ENCODE data around the gene FNIP2. TPM values are rescaled to one million over a fixed set of nuclear protein-coding genes. Genes with fewer than 3 reads are reported as not detected.

Gene FNIP2
- total RNA-seq, 2 donors from 2014 or later = 26.7 to 38.2 TPM

DNA sequence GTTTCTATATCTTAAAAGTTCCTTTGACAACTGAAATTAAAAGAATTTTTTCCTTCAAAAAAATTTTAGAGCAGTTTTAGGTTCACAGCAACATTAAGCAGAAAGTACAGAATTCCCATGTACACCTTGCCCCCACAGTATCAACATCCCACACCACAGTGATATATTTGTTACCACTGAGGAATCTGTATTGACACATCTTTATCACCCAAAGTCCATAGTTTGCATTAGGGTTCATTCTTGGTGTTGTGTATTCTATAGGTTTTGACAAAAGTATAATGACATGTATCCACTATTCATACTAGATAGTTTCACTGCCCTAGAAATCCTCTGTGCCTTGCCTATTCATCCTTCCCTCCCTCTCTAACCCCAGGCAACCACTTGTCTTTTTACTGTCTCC, 43.7 kb downstream of the FNIP2 start:
- Histone ChIP-seq H3K4me1 (peaks cover 69% of the 10 kb centered on the region), H3K27ac (peak overlapping the region in 1 of 4 donors; percentile 77)
- intact Hi-C loops (cut with DNase I) = no loop called here

DNA sequence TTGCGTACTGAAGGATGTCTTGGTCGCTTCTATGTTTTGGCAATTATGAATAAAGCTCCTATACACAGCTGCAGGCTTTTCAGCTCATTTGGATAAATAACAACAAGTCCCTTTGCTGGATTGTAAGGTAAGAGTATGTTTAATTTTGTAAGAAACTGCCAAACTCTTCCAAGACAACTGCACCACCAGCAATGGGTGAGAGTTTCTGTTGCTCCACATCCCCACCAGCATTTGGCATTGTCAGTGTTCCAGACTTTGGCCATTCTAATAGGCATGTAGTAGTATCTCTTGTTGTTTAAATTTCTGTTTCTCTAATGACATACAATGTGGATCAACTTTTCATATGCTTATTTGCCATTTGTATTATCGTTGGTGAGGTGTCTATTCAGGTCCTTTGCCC, 44.3 kb downstream of the FNIP2 start:
- intact Hi-C loops (cut with DNase I) = no loop called here

More for the DNA sequence above, 43.7 kb downstream of the FNIP2 start:
- no peak for DNase-seq
- no peaks in the 10 kb centered on the region for H3K27me3 ChIP-seq
- ATAC-seq = no peak
- H3K4me3 ChIP-seq = no peak overlapping the region
- TF ChIP-seq, protein P1, sequence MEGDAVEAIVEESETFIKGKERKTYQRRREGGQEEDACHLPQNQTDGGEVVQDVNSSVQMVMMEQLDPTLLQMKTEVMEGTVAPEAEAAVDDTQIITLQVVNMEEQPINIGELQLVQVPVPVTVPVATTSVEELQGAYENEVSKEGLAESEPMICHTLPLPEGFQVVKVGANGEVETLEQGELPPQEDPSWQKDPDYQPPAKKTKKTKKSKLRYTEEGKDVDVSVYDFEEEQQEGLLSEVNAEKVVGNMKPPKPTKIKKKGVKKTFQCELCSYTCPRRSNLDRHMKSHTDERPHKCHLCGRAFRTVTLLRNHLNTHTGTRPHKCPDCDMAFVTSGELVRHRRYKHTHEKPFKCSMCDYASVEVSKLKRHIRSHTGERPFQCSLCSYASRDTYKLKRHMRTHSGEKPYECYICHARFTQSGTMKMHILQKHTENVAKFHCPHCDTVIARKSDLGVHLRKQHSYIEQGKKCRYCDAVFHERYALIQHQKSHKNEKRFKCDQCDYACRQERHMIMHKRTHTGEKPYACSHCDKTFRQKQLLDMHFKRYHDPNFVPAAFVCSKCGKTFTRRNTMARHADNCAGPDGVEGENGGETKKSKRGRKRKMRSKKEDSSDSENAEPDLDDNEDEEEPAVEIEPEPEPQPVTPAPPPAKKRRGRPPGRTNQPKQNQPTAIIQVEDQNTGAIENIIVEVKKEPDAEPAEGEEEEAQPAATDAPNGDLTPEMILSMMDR (IDR thresholded peaks at IDR 0.05) = no peak
- no peak for TF ChIP-seq POLR2A (IDR thresholded peaks at IDR 0.05)
- no peaks in the 10 kb centered on the region for H3K36me3 ChIP-seq (replicated peaks in 1 of 2; ENCODE audit: insufficient read depth in 1 of 2, low read depth in 2 of 2)
- H3K9me3 ChIP-seq = no peaks in the 10 kb centered on the region

DNA sequence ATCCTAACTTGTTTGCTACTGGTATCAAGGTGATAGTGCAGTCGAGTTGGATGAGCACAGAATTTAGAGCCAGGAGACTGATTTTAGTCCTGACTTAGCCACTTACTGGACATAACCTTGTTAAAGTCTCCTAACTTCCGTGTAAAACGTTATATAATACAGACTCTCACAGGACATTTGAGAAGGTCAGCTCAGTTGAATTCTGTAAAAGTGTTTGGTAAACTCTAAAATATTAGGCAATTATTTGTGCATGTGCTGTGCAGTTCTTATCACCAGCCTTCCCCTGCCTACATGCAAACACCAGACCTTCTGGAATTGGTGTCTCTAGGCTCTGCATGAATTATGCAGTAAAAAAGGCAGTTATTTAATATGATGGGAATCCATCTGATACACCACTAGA, 45.4 kb downstream of the FNIP2 start:
- intact Hi-C loops (cut with DNase I) = no loop called here
- 6 to 18% methylated on average over 3 of the region's 3 CpGs for whole genome bisulfite sequencing, 2 donors
- Histone ChIP-seq H3K36me3 (replicated peaks in 1 of 2; ENCODE audit: insufficient read depth in 1 of 2, low read depth in 2 of 2) (no peaks in the 10 kb centered on the region), H3K4me3 (no peak overlapping the region), H3K27me3 (no peaks in the 10 kb centered on the region), H3K4me1 (peaks cover 68% of the 10 kb centered on the region), H3K9me3 (no peaks in the 10 kb centered on the region), H3K27ac (peak overlapping the region in 3 of 4 donors; percentile 57 to 68 (median 63))
- DNase-seq (no peak), ATAC-seq (peak; percentile 50)
- no peak for TF ChIP-seq POLR2A (IDR thresholded peaks at IDR 0.05)
- TF ChIP-seq, protein P1 (IDR thresholded peaks at IDR 0.05) = no peak

More for the DNA sequence above, 44.3 kb downstream of the FNIP2 start:
- TF ChIP-seq, protein P1 (IDR thresholded peaks at IDR 0.05) = no peak
- TF ChIP-seq POLR2A (IDR thresholded peaks at IDR 0.05) = no peak
- Histone ChIP-seq H3K27ac (no peak overlapping the region), H3K4me3 (no peak overlapping the region), H3K36me3 (replicated peaks in 1 of 2; ENCODE audit: insufficient read depth in 1 of 2, low read depth in 2 of 2) (no peaks in the 10 kb centered on the region), H3K4me1 (peaks cover 69% of the 10 kb centered on the region), H3K9me3 (no peaks in the 10 kb centered on the region), H3K27me3 (no peaks in the 10 kb centered on the region)
- 97% methylated on average over 3 of the region's 3 CpGs for WGBS, 2 donors
- DNase-seq (no peak), ATAC-seq (no peak)

DNA sequence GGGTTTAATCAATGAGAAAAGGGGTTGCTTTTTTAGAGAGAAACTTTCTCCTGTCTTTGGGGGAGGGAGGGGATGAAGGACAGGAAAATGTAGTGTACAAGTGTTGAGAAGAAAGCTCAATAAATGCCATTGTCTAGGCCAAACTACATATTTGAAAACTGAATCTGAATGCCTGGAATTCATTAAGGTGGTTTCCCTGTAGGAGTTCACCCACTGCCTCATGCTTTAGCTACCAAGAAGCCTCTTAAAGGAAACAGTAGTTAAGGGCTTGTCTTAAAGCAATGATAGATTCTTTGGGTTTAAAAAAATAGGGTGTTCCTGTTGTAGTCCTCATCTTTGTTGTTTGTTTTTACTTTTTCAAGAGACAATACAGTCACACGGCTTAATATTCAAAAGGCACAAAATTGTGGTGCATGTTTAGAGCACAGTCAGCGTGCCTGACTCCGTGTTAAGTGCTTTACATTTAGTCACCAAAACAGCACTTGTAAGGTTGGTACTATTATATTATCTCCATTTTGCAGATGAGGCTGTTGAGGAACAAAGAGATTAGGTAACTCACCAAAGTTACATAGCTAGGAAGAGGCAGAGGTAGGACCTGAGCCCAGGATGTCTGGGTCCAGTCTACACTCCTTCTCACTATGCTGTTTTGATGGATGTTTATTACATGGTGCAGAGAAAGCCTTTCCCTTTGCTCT, 46.0 kb downstream of the FNIP2 start:
- H3K36me3 ChIP-seq (replicated peaks in 1 of 2; ENCODE audit: insufficient read depth in 1 of 2, low read depth in 2 of 2) = no peaks in the 10 kb centered on the region
- peaks cover 68% of the 10 kb centered on the region for H3K4me1 ChIP-seq
- no peaks in the 10 kb centered on the region for H3K27me3 ChIP-seq
- WGBS, 2 donors = 84 to 85% methylated on average over 3 of the region's 3 CpGs
- peak overlapping the region in 3 of 4 donors; percentile 57 to 68 (median 63) for H3K27ac ChIP-seq
- no peak for TF ChIP-seq POLR2A (IDR thresholded peaks at IDR 0.05)
- TF ChIP-seq, protein P1 (IDR thresholded peaks at IDR 0.05) = no peak
- H3K4me3 ChIP-seq = no peak overlapping the region
- intact Hi-C loops (cut with DNase I) = no loop called here
- ATAC-seq = no peak
- DNase-seq = no peak
- no peaks in the 10 kb centered on the region for H3K9me3 ChIP-seq

DNA sequence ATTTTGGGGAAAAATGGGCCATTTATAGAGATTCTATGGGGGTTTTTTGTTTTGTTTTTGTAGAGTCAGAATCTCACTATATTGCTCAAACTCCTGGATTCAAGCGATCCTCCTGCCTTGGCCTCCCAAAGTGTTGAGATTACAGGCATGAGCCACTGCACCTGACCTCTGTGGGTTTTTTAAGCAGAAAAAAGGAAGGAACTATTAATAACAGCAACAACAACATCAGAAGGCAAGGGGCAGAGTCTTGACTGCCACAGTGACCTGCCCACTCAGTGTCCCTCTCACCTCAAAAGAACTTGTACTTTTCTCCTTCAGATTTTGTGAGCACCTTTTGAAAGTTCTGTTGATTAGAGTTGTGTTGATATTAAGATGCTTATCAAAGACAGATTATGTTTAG, 48.1 kb downstream of the FNIP2 start:
- intact Hi-C loops (cut with DNase I) = no loop called here
- H3K4me1 ChIP-seq = peaks cover 73% of the 10 kb centered on the region
- no peak overlapping the region for H3K4me3 ChIP-seq
- H3K9me3 ChIP-seq = no peaks in the 10 kb centered on the region
- no peak for TF ChIP-seq POLR2A (IDR thresholded peaks at IDR 0.05)
- TF ChIP-seq, protein P1 (IDR thresholded peaks at IDR 0.05) = no peak
- no peaks in the 10 kb centered on the region for H3K36me3 ChIP-seq (replicated peaks in 1 of 2; ENCODE audit: insufficient read depth in 1 of 2, low read depth in 2 of 2)
- H3K27me3 ChIP-seq = no peaks in the 10 kb centered on the region
- ATAC-seq = no peak
- 62 to 91% methylated on average over 1 of the region's 1 CpG for WGBS, 2 donors
- DNase-seq = no peak
- peak overlapping the region in 1 of 4 donors; percentile 65 for H3K27ac ChIP-seq
